ENCODE measurements around the gene AURKAIP1.

AURKAIP1 gene

DNA sequence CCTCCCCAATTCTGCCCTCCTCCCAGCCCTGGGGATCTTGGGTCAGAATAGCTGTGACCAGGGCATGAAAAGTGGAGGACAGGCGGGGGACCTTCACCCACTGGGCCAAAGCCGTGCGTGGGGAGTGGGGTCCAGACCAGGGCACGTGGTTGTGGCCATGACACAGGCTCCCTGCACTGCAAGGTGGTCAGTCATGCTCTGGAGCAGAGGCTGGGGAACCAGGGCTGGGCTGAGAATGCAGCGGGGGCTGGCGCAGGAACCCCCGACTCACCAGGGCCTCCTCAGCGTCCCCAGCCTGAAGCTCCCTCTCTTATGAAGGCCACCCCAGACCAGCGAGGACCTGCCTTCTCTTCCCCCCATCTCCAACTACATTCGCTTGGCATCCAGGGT lies 28.5 kb downstream of the AURKAIP1 start:
- ChIA-PET POLR2A (no interaction called here), CTCF (interaction anchor here (0.6 to 1.3 kb wide), 3 partner anchors 26 to 197 kb away, joined by 3 read pairs; no protein-coding TSS in a partner anchor)
- no peak for DNase-seq (ENCODE audit: extremely low spot score)
- TF ChIP-seq, protein P1, sequence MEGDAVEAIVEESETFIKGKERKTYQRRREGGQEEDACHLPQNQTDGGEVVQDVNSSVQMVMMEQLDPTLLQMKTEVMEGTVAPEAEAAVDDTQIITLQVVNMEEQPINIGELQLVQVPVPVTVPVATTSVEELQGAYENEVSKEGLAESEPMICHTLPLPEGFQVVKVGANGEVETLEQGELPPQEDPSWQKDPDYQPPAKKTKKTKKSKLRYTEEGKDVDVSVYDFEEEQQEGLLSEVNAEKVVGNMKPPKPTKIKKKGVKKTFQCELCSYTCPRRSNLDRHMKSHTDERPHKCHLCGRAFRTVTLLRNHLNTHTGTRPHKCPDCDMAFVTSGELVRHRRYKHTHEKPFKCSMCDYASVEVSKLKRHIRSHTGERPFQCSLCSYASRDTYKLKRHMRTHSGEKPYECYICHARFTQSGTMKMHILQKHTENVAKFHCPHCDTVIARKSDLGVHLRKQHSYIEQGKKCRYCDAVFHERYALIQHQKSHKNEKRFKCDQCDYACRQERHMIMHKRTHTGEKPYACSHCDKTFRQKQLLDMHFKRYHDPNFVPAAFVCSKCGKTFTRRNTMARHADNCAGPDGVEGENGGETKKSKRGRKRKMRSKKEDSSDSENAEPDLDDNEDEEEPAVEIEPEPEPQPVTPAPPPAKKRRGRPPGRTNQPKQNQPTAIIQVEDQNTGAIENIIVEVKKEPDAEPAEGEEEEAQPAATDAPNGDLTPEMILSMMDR (IDR thresholded peaks at IDR 0.05; ENCODE audit: control extremely low read depth, extremely low read depth, low read depth, missing control alignments) = no peak

DNA sequence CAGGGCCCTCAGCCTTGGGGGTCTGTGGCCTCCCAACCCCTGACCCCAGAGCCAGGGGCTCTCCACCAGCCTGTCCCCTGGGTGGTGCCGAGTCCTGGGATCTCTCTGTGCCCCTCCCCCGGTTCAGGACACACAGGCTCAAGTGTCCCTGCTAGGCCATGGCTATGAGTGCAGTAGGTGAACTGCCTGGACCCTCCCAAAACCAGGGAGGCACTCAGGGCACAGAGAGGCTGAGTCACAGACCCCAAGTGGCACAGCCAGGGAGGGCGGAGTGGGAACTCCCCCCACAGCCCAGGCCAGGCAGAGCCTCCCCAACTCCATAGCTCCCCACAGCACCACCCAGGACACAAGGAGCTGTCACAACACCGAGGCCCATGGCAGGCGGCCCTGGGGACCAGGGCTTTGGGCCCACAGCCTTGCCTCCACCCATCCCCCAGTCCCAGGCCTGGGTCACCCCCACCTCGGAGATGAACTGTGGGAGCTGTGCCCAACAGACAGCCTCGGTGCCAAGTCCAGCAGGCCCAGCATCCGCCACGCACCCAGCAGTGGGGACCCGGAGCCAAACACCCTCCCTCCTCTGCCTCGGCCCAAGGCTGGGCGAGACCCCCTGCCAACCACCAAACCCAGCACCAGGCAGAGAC lies 29.0 kb downstream of the AURKAIP1 start:
- TF ChIP-seq, protein P1 (IDR thresholded peaks at IDR 0.05; ENCODE audit: control extremely low read depth, extremely low read depth, low read depth, missing control alignments) = no peak
- ChIA-PET POLR2A (no interaction called here), CTCF (interaction anchor here (0.6 to 1.3 kb wide), 4 partner anchors 9 to 198 kb away, joined by 3 read pairs; no protein-coding TSS in a partner anchor)
- DNase-seq (ENCODE audit: extremely low spot score) = no peak

DNA sequence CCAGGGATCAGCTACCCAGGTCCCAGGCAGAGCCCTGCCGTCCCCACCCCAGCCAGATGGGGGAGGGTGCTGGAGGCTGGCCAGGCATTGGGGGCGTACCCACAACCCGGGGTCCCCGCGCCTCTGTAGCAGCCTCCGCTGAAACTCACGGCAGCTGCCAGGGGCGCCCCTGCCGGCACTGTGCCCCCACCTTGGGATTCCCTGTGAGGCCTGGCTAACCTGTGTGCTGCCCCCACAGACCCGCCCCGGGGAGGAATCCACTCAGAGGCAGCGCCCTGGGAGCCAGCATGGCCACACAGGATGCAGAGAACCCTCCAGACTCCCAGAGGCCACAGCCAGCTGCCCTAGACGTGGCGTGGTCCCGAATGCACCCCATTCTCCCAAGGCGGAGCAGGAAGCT lies 29.6 kb downstream of the AURKAIP1 start:
- no peak for DNase-seq (ENCODE audit: extremely low spot score)
- ChIA-PET CTCF (interaction anchor here (1.0 to 1.3 kb wide), 3 partner anchors 9 to 96 kb away, joined by 3 read pairs; no protein-coding TSS in a partner anchor), POLR2A (no interaction called here)
- TF ChIP-seq, protein P1 (IDR thresholded peaks at IDR 0.05; ENCODE audit: control extremely low read depth, extremely low read depth, low read depth, missing control alignments) = no peak

DNA sequence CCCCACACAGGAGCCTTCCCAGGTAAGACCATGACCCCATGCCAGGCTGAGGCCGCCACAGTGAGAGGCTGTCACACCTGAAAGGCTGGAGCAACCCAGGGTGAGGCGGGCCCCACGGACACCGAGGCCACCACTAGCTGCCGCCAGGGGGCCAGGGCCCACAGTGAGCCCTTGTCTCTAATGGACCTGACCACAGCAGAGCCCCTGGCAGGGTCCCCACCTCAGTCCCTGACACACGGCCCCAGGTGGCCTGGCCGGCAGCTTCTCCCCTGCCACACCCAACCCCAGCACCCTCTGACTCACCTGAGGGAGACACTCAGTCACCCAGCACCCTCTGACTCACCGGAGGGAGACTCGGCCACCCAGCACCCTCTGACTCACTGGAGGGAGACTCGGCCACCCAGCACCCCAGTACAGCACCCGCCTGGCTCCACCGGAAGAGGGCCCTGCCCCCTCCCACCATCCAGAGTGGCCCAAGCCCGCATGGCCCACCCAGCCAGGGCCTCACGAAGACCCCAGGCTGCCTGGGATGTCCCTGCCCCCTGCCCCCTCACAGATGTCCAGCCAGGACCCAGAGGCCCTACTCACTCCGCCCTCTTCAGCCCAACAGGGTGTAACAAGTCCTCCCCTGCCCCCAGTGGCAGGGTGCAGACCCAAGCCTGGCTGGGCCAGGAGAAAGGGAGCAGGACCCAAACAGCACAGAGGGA lies 30.2 kb downstream of the AURKAIP1 start:
- CTCF ChIA-PET = interaction anchor here (1.0 kb wide), 1 partner anchor 8 kb away, joined by 3 read pairs; no protein-coding TSS in a partner anchor
- no peak for DNase-seq (ENCODE audit: extremely low spot score)
- POLR2A ChIA-PET = no interaction called here
- TF ChIP-seq, protein P1 (IDR thresholded peaks at IDR 0.05; ENCODE audit: control extremely low read depth, extremely low read depth, low read depth, missing control alignments) = no peak

DNA sequence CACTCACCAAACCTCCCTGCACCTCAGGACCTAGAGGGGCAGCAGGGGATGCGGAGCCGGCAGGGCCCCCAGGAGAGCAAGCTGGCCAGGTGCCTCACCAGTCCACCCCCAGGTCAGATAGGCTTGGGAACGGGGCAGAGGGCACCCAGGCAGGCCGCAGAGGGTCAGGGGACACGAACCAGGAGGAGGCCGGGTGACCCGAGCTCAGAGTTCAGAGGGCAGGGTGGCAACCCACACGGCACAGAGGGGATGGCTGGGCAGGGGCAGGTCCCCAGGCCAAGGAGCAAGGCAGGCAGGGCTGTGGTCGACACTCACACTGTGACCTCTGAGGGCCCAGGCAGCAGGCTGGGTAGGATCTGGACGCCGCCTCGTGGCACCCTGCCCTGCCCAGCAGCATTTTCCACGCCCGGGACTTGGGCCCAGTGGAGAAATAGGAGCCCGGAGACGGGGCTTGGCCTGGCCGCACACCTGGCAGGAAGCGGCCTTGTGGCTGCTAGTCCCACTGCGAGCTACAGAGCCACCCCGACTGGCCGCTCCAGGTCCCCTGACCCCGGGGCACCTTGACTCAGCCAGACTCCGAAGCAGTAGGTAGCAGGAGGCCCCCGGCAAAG lies 31.1 kb downstream of the AURKAIP1 start:
- TF ChIP-seq, protein P1 (IDR thresholded peaks at IDR 0.05; ENCODE audit: control extremely low read depth, extremely low read depth, low read depth, missing control alignments) = no peak
- DNase-seq (ENCODE audit: extremely low spot score) = no peak
- ChIA-PET POLR2A (no interaction called here), CTCF (no interaction called here)

DNA sequence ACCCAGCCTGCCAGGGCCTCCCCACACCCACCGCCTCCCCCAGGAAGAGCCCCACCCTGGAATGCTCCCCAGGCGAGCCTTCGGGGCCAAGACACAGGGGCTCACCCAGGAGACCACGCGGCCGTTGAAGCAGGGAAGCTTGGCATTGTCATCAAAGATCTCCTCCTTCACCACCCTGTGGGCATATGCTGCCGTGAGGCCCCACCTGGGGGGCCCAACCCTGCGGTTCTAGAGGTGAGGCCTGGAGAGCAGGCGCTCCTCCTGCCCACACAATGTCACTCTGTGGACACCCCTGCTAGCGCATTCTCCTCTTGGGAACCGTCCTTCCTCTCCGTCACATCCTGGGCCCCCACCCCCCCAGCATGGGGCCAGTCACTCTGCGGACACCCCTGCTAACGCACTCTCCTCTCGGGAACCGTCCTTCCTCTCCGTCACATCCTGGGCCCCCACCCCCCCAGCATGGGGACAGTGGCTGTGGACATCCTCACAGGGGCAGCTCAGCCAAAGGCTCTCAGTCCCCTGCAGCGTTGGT lies 32.4 kb downstream of the AURKAIP1 start:
- no peak for DNase-seq (ENCODE audit: extremely low spot score)
- CTCF ChIA-PET = no interaction called here
- TF ChIP-seq, protein P1 (IDR thresholded peaks at IDR 0.05; ENCODE audit: control extremely low read depth, extremely low read depth, low read depth, missing control alignments) = no peak
- POLR2A ChIA-PET = no interaction called here
